ENCODE data around the gene CDH23. TPM values are rescaled to one million over a fixed set of nuclear protein-coding genes. Genes with fewer than 3 reads are reported as not detected.

The CDH23 gene
- total and polyA plus RNA-seq, 9 of the 15 experiments (the other 6 are each of a cell fraction or from before 2014, with no cell fraction given), result 0.18 to 1.2 (median 0.47) TPM

DNA sequence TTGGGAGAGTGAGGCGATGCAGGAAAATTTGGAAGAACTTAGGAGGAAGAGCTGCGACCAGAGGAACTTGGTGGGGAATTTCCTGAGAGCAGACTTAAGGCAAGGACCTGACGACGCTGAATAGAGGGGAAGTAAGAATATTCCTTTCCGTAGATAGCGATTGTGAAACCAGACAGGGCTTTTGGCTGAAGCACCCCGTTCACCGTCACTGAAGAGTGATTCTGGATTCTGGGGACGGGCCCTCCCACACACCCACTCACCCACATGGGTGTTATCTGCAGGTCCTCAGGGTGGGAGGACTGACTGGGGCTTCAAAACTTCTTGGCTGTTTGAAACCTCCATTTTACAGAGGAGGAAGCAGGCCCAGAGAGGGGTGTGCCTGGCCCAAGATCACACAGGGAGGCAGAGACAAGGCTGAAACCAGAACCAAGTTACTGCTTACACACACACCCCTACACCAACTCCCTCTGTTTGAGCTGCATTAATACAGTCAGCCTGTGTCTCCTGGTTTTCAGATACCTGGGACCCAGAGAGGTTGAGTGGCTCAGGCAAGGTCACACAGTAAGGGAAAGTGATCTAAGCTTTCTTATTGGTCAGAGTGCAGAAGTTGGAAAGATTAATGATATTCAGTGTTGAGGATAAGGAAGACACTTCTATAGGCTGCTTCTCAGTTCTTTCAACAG, 37.2 kb upstream of the CDH23 start:
- 3% methylated on average over 9 of the region's 9 CpGs for WGBS (ENCODE audit: insufficient coverage, low coverage, missing lambda C conversion rate)
- no peaks in the 10 kb centered on the region for H3K79me2 ChIP-seq (ENCODE audit: control insufficient read depth, insufficient read depth, low read length)
- H3K36me3 ChIP-seq (ENCODE audit: control insufficient read depth, insufficient read depth, low read length), result peaks cover 13% of the 10 kb centered on the region; the same call in 1 of the 3 replicates
- no peaks in the 10 kb centered on the region for H3K27me3 ChIP-seq (ENCODE audit: control insufficient read depth in 2 of 2, insufficient read depth in 2 of 2, low read length in 2 of 2)
- peak overlapping the region; percentile 74 for H3K27ac ChIP-seq (ENCODE audit: extremely low read depth, low read depth, low read length)
- peak overlapping the region; percentile 61 for H3K4me2 ChIP-seq (ENCODE audit: insufficient read depth, low read length)
- peak overlapping the region; percentile 86 for H2AFZ ChIP-seq (ENCODE audit: low read depth, low read length)
- H3K4me1 ChIP-seq (replicated peaks in 1 of 2; ENCODE audit: control insufficient read depth in 2 of 2, insufficient read depth in 2 of 2, low read length in 2 of 2), result peaks cover 24 to 26% of the 10 kb centered on the region in 2 experiments
- CTCF ChIA-PET (ENCODE audit: low intra/inter-chr PET ratio), result interaction anchor here (0.7 kb wide), 1 partner anchor 394 kb away, joined by 5 read pairs; no protein-coding TSS in a partner anchor
- DNase-seq (ENCODE audit: extremely low read depth in 1 of 4, low spot score in 3 of 4) (peak; percentile 89 to 95 (median 90)), FAIRE-seq (peak; percentile 94), ATAC-seq (peak; percentile 86)
- intact Hi-C loops (cut with micrococcal nuclease) (no loop called here), in situ Hi-C loops (cut with MboI) (no loop called here)
- H3K9me3 ChIP-seq (replicated peaks; ENCODE audit: control insufficient read depth, insufficient read depth, low read depth, low read length), result no peaks in the 10 kb centered on the region
- no TSS peak for BruUV-seq (replicated peaks)
- no peaks in the 10 kb centered on the region for H3K9me1 ChIP-seq (ENCODE audit: control insufficient read depth, insufficient read depth, low read length)
- no peak overlapping the region for H3K4me3 ChIP-seq
- POLR2A ChIA-PET, result interaction anchor here (0.6 to 2.9 kb wide), 9 partner anchors 10 to 487 kb away, joined by 3 to 11 read pairs (median 4); partner anchors contain the start of gene SLC29A3
- H3K9ac ChIP-seq (ENCODE audit: insufficient read depth in 1 of 2, low read depth in 2 of 2, low read length in 2 of 2), result peak overlapping the region; percentile 3 to 19; a peak in 3 of 4 replicates
- no peaks in the 10 kb centered on the region for H4K20me1 ChIP-seq (replicated peaks; ENCODE audit: control insufficient read depth, insufficient read depth, low read length)
- no peak for TF ChIP-seq HNRNPLL (IDR thresholded peaks at IDR 0.05; ENCODE audit: low read depth, low read length, poor library complexity, severe bottlenecking)
- no peak for TF ChIP-seq RUNX1 (IDR thresholded peaks at IDR 0.05; ENCODE audit: low read depth)
- TF ChIP-seq ATF1 (CRISPR knock-in tag; IDR thresholded peaks at IDR 0.05), result no peak
- TF ChIP-seq ATF1 (tag; IDR thresholded peaks at IDR 0.05), result peak; percentile 82
- no peak for TF ChIP-seq ZNF124 (CRISPR knock-in tag; IDR thresholded peaks at IDR 0.05)
- TF ChIP-seq SRSF1 (IDR thresholded peaks at IDR 0.05; ENCODE audit: low read depth, low read length), result no peak
- TF ChIP-seq PHF8 (IDR thresholded peaks at IDR 0.05; ENCODE audit: borderline replicate concordance, low read length), result no peak
- no peak for TF ChIP-seq MXI1 (IDR thresholded peaks at IDR 0.05; ENCODE audit: low read depth, low read length)
- no peak for TF ChIP-seq FOXK1 (CRISPR knock-in tag; IDR thresholded peaks at IDR 0.05; ENCODE audit: borderline replicate concordance)
- TF ChIP-seq TCF7L2 (IDR thresholded peaks at IDR 0.05; ENCODE audit: low read depth, low read length), result no peak
- TF ChIP-seq HINFP (tag; conservative IDR thresholded peaks at IDR 0.05; ENCODE audit: low read depth), result no peak
- TF ChIP-seq RBM17 (IDR thresholded peaks at IDR 0.05; ENCODE audit: borderline replicate concordance, low read depth, low read length), result no peak
- TF ChIP-seq NKRF (IDR thresholded peaks at IDR 0.05; ENCODE audit: borderline replicate concordance), result 0 out of 2 replicates have a peak, but pooled peaks have one; percentile 47
- peak; percentile 84 for TF ChIP-seq ZNF395 (CRISPR knock-in tag; IDR thresholded peaks at IDR 0.05)
- TF ChIP-seq, protein P1, sequence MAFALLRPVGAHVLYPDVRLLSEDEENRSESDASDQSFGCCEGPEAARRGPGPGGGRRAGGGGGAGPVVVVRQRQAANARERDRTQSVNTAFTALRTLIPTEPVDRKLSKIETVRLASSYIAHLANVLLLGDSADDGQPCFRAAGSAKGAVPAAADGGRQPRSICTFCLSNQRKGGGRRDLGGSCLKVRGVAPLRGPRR (CRISPR knock-in tag; IDR thresholded peaks at IDR 0.05), result no peak
- TF ChIP-seq FOXJ2 (tag; IDR thresholded peaks at IDR 0.05), result no peak
- no peak for TF ChIP-seq CHD1 (IDR thresholded peaks at IDR 0.05; ENCODE audit: low read length)
